Stimulated activated CD4-positive, alpha-beta T cell treated with anti-CD3 and anti-CD28 coated beads, Interleukin-1b, Interleukin-23, amount 100 ng/mL, for 48 hours (primary cell): ENCODE measurements around the gene SPO11.

Experiments used
- DNase-seq: peaks from one replicate; pipeline ENCODE4 v3.0.0-alpha.2; 2020

Gene SPO11

DNA sequence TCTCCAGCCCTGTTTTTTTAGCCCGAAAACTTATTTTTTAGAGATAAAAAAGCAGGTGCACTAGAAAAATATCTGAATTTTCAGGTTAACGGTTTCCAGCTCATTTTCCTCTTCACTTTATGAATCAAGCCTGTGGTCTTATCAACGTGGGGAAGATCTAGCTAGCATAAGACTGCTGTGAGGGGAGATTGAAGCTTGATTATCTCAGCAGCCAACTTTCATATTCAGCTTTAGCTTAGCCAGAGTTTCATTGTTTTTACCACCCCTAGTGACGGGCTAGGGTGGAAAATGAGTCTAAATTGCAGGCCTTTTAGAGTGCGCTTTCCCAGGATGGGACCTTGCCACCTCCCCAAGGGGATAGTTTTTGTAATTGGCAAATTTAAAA lies 49.7 kb downstream of the SPO11 start:
- DNase-seq = no peak

- DNase-seq = no peak
Observed at GRCh38 chr20:57380081-57380750, 50.6 kb downstream of the SPO11 start.

GRCh38 chr20:57381596-57382503 lies 52.2 kb downstream of the SPO11 start:
- DNase-seq = peak; percentile 80

DNA sequence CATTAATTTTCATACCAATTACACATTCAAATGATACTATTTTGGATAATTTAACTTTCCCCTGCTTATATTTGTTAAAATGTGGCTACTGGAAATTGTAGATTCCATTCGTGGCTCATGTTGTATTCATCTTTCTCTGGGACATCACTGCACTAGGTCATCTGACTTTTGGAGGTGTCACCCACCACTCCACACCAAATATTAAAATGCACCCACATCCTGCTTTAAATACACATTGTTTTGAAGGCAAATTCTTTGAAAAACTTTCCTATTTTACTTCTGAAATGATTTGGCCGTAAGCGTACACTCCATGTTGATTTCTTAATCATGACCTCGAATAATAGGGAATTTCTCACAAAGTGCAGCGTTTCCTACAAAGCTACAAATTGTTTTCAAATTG lies 52.9 kb downstream of the SPO11 start:
- no peak for DNase-seq

GRCh38 chr20:57383447-57384347 lies 54.1 kb downstream of the SPO11 start:
- DNase-seq = no peak

DNA sequence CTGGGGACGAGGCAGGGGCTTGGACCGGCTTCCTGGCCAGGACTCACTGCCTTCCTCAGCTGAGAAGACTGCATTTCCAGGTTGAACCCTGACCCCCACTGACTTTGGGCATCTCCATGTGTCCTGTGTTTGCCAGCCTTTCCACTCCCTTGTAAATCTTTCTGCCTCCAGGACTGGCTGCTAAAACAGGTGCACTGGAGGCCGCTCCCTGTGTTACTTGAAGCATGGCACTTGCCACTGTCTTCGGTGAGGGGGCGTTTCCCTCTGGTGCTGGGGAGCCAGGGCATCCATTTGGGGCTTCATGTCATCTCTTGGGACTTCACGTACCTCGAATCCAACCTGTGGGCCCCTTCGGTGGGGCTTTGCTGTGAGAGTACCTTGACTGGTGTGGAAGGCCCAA lies 54.9 kb downstream of the SPO11 start:
- DNase-seq = no peak

DNA sequence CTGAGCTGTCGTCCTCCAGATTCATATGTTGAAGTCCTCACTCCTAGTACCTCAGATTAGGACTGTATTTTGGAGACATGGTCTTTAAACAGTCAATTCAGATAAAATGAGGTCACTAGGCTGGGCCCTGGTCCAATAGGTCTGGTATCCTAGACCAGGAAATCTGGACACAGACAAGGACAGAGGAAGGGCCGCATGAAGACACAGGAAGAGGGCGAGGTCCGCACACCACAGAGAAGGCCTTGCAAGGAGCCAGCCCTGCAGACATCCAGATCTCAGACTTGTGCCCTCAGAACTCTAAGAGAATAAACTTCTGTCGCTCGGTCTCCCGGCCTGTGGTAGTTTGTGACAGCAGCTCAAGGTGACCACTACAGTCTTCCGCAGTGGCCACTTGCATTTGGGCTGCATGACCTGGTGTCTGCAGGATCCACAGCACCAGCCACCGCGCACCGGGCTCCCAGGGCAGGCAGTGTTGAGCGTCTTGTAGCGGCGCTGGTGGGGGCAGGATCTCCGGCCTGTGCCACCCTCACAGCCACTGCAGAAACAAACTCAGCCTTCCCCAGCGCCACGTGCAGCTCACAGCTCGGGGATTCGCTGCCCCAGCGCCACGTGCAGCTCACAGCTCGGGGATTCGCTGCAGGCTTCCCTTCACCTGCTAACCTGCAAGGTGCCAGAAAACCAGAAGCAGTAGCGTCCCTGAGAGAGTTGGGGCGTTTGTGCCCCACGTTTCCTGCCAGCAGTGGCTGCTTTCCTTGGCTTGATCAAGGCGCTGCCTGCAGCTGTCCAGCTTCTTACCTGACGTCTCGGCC lies 55.6 kb downstream of the SPO11 start:
- no peak for DNase-seq

GRCh38 chr20:57385940-57386339 lies 56.3 kb downstream of the SPO11 start:
- no peak for DNase-seq

DNA sequence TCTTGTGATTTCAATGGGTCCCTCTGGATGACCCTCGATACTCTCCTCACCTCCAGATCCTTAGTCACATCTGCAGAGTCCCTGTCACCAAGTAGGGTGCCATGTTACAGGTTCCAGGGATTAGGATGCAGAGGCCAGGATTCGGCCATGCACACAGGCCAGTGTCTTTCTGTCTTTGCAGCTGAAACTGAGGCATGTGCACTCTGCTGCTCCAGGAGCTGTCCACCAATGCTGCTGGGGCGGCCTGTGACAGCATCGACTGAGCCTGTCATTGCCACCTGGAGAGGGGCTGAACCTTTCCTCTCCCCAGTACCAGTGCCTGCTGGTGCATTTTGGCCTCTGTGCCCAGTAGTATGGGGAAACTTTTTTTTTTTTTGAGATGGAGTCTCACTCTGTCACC lies 57.2 kb downstream of the SPO11 start:
- DNase-seq = no peak

DNA sequence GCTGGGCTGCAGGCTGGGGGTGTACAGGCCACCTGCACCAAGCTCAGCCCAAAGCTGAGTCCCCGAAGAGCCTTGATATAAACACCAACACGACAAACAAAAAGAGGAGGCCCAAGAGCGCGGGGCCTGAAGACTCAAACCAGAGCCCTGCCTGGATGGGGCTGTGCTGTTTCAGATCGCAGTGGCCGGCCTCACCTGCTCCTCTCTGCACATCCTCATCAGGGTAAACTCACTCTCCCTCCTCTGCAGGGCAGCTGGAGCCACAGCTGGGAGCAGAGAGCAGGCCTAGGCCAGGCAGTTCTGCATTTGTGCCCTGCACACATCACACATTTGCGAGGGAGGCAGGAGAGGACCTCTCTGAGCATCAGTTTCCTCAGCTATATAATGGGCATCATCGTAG lies 57.9 kb downstream of the SPO11 start:
- DNase-seq = no peak

DNA sequence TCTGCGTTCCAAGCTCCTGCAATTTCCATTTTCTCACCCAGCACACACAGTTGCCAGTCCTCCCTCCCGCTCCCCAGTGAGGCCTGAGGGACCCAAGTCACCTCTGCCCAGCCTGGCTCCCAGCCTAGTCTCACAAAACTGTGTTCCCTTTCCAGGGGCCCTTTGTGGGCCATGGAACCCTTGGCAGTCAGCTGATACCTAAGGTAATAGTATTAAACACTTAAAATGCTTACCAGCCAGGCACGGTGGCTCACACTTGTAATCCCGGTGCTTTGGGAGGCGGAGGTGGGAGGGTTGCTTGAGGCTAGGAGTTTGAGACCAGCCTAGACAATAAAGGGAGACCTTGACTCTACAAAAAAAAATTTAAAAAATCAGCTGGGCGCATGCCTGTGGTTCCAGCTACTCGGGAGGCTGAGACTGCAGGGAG lies 58.4 kb downstream of the SPO11 start:
- no peak for DNase-seq

- peak; percentile 63 for DNase-seq
Observed at GRCh38 chr20:57388953-57389694, 59.5 kb downstream of the SPO11 start.

GRCh38 chr20:57389695-57390603 lies 60.3 kb downstream of the SPO11 start:
- peak; percentile 72 for DNase-seq

- peak; percentile 85 for DNase-seq
Observed at GRCh38 chr20:57390604-57391438, 61.2 kb downstream of the SPO11 start, which contains the start of gene RBM38. Gene RBM38, plus strand, starts transcription at chr20:57391396. Its CDS starts 186 bp downstream, at chr20:57391582.

DNA sequence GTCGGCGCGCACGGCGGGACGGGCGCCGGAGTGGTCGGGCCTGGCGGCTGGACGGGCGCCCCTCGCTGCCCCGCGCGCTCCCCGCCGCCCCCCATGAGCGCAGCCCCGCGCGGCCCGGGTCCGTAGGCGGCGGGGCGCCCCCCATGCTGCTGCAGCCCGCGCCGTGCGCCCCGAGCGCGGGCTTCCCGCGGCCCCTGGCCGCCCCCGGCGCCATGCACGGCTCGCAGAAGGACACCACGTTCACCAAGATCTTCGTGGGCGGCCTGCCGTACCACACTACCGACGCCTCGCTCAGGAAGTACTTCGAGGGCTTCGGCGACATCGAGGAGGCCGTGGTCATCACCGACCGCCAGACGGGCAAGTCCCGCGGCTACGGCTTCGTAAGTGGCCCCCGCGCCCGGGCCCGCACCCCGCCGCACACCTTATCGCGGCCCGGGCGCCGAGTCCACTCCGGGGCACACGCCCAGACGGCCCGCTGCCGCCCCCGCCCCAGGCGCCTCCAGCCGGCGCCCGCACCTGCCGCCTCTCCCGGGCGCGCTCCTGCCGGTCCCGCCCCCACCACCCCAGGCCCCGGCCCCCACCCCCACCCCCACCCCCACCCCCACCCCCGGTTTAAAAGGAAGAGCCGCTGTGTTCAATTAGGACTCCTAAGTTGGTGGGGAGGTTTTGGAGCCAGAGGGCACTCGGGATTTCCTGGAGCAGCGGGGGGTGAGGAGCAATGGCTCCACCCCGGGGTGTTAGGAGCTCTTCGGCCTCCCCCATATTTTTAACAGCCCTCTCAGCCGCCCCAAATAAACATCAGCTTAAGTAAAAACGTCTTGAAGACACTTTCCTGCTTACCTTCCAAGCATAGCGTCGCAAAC lies 62.1 kb downstream of the SPO11 start:
- DNase-seq = no peak

- peak; percentile 81 for DNase-seq
Observed at GRCh38 chr20:57392512-57393271, 63.1 kb downstream of the SPO11 start.
